SK-N-SH (cell line): Measurements from ENCODE around the gene RNF180. TPM values are rescaled to one million over a fixed set of nuclear protein-coding genes. Genes with fewer than 3 reads are reported as not detected.

Experiments
- CTCF ChIA-PET: fragments of 300-600, 350-600 bp; formaldehyde crosslinking; extraction: SDS; loops from one replicate; lab custom pipeline; 2021; lab: Yijun Ruan, JAX
- POLR2A ChIA-PET: fragments of 350-600 bp; sonication (Branson Sonifier 250); formaldehyde crosslinking; extraction: SDS; loops from one replicate; lab custom pipeline; 2020; ENCODE audit warnings: antibody characterized with exemption, inconsistent platforms; lab: Yijun Ruan, JAX
- DNase-seq: peaks from one replicate; pipeline ENCODE4 v3.0.0; 2012
- H2AFZ ChIP-seq: fragments of 200-600 bp; sonication (generic); 2 replicates; pipeline ENCODE4 v1.8.1; 2016; ENCODE audit warnings: antibody characterized with exemption, mild to moderate bottlenecking, low read depth
- H3F3A ChIP-seq: fragments of 200-600 bp; sonication (generic); replicated peaks from 2 replicates; pipeline ENCODE3; 2016; ENCODE audit warnings: antibody characterized with exemption, mild to moderate bottlenecking; ENCODE audit not compliant: insufficient read depth
- H3K27ac ChIP-seq, 2 experiments: fragments of 200-500 bp in 1 of 2; fragments of 200-600 bp in 1 of 2; sonication (Bioruptor generic) in 1 of 2; sonication (generic), shearing (Covaris generic) in 1 of 2; 2 replicates each; pipeline versions ENCODE4 v1.5.1 to v1.6.1; 2014 to 2016; ENCODE audit warnings: low read depth in 2 of 2, inconsistent platforms in 1 of 2, low read length in 1 of 2, mild to moderate bottlenecking in 1 of 2, mixed read lengths in 1 of 2
- H3K27me3 ChIP-seq: fragments of 200-600 bp; sonication (generic), shearing (Covaris generic); 2 replicates; pipeline ENCODE4 v1.6.1; 2016; ENCODE audit warnings: mixed run types; ENCODE audit not compliant: insufficient read depth
- H3K36me3 ChIP-seq, 2 experiments: fragments of 200-500 bp in 1 of 2; fragments of 200-600 bp in 1 of 2; sonication (Bioruptor generic) in 1 of 2; sonication (generic) in 1 of 2; replicated peaks in 1 of 2; 2 replicates each; pipeline versions ENCODE3 to v1.5.1; 2014 to 2016; ENCODE audit warnings: low read length in 1 of 2, mild to moderate bottlenecking in 1 of 2; ENCODE audit not compliant: insufficient read depth in 2 of 2, control insufficient read depth in 1 of 2
- H3K4me1 ChIP-seq, 2 experiments: fragments of 200-500 bp in 1 of 2; fragments of 200-600 bp in 1 of 2; sonication (Bioruptor generic) in 1 of 2; sonication (generic), shearing (Covaris generic) in 1 of 2; 2 replicates each; pipeline versions ENCODE4 v1.5.1 to v1.6.1; 2014 to 2016; ENCODE audit warnings: low read depth in 1 of 2, low read length in 1 of 2, mixed run types in 1 of 2; ENCODE audit not compliant: insufficient read depth in 2 of 2, control insufficient read depth in 1 of 2
- H3K4me2 ChIP-seq: fragments of 200-600 bp; sonication (generic), shearing (Covaris generic); 2 replicates; pipeline ENCODE4 v1.6.1; 2017; ENCODE audit warnings: mixed run types
- H3K4me3 ChIP-seq, 2 experiments: fragments of 200-500 bp in 1 of 2; fragments of 200-600 bp in 1 of 2; sonication (Bioruptor generic) in 1 of 2; sonication (generic), shearing (Covaris generic) in 1 of 2; 2 replicates each; pipeline versions ENCODE4 v1.5.1 to v1.8.1; 2014 to 2016; ENCODE audit warnings: low read depth in 2 of 2, inconsistent platforms in 1 of 2, low read length in 1 of 2, mild to moderate bottlenecking in 1 of 2, mixed read lengths in 1 of 2, moderate library complexity in 1 of 2
- H3K79me2 ChIP-seq: fragments of 200-600 bp; sonication (generic); 2 replicates; pipeline ENCODE4 v1.8.1; 2017; ENCODE audit warnings: mild to moderate bottlenecking; ENCODE audit not compliant: insufficient read depth
- H3K9ac ChIP-seq: fragments of 200-600 bp; sonication (generic); 2 replicates; pipeline ENCODE4 v1.6.1; 2017; ENCODE audit warnings: mixed run types
- H3K9me2 ChIP-seq: fragments of 200-600 bp; sonication (generic); 2 replicates; pipeline ENCODE4 v1.6.1; 2017; ENCODE audit warnings: mixed run types
- H3K9me3 ChIP-seq: fragments of 200-600 bp; sonication (generic); 2 replicates; pipeline ENCODE4 v1.6.1; 2017; ENCODE audit warnings: mixed run types, mild to moderate bottlenecking, moderate library complexity
- H4K20me1 ChIP-seq: fragments of 200-600 bp; sonication (generic); 2 replicates; pipeline ENCODE4 v1.6.1; 2017; ENCODE audit warnings: mild to moderate bottlenecking, mixed run types; ENCODE audit not compliant: insufficient read depth
- CTCF ChIP-seq: fragments of 200-600 bp; sonication (generic); IDR thresholded peaks from 2 replicates; pipeline ENCODE4 v1.6.1; 2017; ENCODE audit warnings: antibody characterized with exemption, mild to moderate bottlenecking, moderate library complexity
- ELF1 ChIP-seq: IDR thresholded peaks from 2 replicates; pipeline ENCODE4 v1.4.0; 2012
- EZH2phosphoT487 ChIP-seq: fragments of 200-600 bp; sonication (generic); IDR thresholded peaks from 2 replicates; pipeline ENCODE4 v1.6.1; 2017; ENCODE audit warnings: low read depth, mixed run types, mild to moderate bottlenecking, antibody characterized with exemption, moderate library complexity, borderline replicate concordance
- FOXM1 ChIP-seq: IDR thresholded peaks from 2 replicates; pipeline ENCODE4 v1.4.0; 2012; ENCODE audit warnings: low read depth, mild to moderate bottlenecking
- GABPA ChIP-seq: IDR thresholded peaks from 2 replicates; pipeline ENCODE4 v1.4.0; 2012; ENCODE audit warnings: low read depth, mild to moderate bottlenecking
- GATA2 ChIP-seq: sonication (generic); formaldehyde crosslinking; IDR thresholded peaks from 2 replicates; pipeline ENCODE4 v1.5.0; 2020; ENCODE audit warnings: mild to moderate bottlenecking, missing genetic modification reagents
- MAX ChIP-seq: IDR thresholded peaks from 2 replicates; pipeline ENCODE4 v1.4.0; 2012; ENCODE audit warnings: low read depth
- MXI1 ChIP-seq: IDR thresholded peaks from 2 replicates; pipeline ENCODE4 v1.6.1; 2012; ENCODE audit warnings: mild to moderate bottlenecking, low read depth, low read length, improper control_type of control experiment
- NFIC ChIP-seq: IDR thresholded peaks from 2 replicates; pipeline ENCODE4 v1.4.0; 2012; ENCODE audit warnings: borderline replicate concordance
- PBX3 ChIP-seq: IDR thresholded peaks from 2 replicates; pipeline ENCODE4; 2012
- POLR2AphosphoS5 ChIP-seq: IDR thresholded peaks from 2 replicates; pipeline ENCODE4 v1.6.1; 2012; ENCODE audit warnings: low read depth, low read length
- RXRA ChIP-seq: IDR thresholded peaks from 2 replicates; pipeline ENCODE4 v1.4.0; 2012; ENCODE audit warnings: low read depth, mild to moderate bottlenecking, borderline replicate concordance
- SMC3 ChIP-seq: IDR thresholded peaks from 2 replicates; pipeline ENCODE4 v1.6.1; 2012; ENCODE audit warnings: low read depth, low read length, improper control_type of control experiment
- YY1 ChIP-seq: IDR thresholded peaks from 2 replicates; pipeline ENCODE4 v1.4.0; 2012; ENCODE audit warnings: low read depth, mild to moderate bottlenecking
- ZBTB33 ChIP-seq: IDR thresholded peaks from 2 replicates; pipeline ENCODE4 v1.4.0; 2012; ENCODE audit warnings: low read depth, borderline replicate concordance
- WGBS: methylation state at CpG from one replicate; pipeline ENCODE4 v1.1.6; 2017; ENCODE audit warnings: low lambda C conversion rate; 5-methylcytosine and 5-hydroxymethylcytosine counted together
- polyA plus RNA-seq, 3 experiments: library from polyadenylated mRNA; depleted of rRNA; stranded (reverse); fragments of >200 nt; gene quantifications; 2 replicates each; pipeline ENCODE4 v1.2.3, GENCODE V29; 2012
- TF ChIP-seq, protein P1 (sequence below): IDR thresholded peaks from 2 replicates; pipeline ENCODE4 v1.6.1; 2012; ENCODE audit warnings: mild to moderate bottlenecking, low read depth, low read length, moderate library complexity
- TF ChIP-seq, protein P2 (sequence below): fragments of 150-350 bp; IDR thresholded peaks from 2 replicates; pipeline ENCODE4 v1.6.1; 2017; ENCODE audit warnings: antibody characterized with exemption, low read length, low read depth, borderline replicate concordance

The RNF180 gene
- polyA plus RNA-seq, 1 of the 3 experiments (the other 2 are of a cell fraction): 0.02 TPM

GRCh38 chr5:64213531-64213930 is 47.9 kb downstream of the RNF180 start (continued):
- TF ChIP-seq, protein P1, sequence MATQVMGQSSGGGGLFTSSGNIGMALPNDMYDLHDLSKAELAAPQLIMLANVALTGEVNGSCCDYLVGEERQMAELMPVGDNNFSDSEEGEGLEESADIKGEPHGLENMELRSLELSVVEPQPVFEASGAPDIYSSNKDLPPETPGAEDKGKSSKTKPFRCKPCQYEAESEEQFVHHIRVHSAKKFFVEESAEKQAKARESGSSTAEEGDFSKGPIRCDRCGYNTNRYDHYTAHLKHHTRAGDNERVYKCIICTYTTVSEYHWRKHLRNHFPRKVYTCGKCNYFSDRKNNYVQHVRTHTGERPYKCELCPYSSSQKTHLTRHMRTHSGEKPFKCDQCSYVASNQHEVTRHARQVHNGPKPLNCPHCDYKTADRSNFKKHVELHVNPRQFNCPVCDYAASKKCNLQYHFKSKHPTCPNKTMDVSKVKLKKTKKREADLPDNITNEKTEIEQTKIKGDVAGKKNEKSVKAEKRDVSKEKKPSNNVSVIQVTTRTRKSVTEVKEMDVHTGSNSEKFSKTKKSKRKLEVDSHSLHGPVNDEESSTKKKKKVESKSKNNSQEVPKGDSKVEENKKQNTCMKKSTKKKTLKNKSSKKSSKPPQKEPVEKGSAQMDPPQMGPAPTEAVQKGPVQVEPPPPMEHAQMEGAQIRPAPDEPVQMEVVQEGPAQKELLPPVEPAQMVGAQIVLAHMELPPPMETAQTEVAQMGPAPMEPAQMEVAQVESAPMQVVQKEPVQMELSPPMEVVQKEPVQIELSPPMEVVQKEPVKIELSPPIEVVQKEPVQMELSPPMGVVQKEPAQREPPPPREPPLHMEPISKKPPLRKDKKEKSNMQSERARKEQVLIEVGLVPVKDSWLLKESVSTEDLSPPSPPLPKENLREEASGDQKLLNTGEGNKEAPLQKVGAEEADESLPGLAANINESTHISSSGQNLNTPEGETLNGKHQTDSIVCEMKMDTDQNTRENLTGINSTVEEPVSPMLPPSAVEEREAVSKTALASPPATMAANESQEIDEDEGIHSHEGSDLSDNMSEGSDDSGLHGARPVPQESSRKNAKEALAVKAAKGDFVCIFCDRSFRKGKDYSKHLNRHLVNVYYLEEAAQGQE: no peak
- TF ChIP-seq ZBTB33: no peak
- TF ChIP-seq NFIC: no peak
- TF ChIP-seq ELF1: no peak
- no peak for TF ChIP-seq MAX
- no peak for TF ChIP-seq EZH2phosphoT487
- no peak for TF ChIP-seq GATA2 (CRISPR knock-in tag)
- no peak for TF ChIP-seq MXI1

- ChIA-PET CTCF (interaction anchor here (4.7 kb wide), 1 partner anchor 15 kb away, joined by 24 read pairs; no protein-coding TSS in a partner anchor), POLR2A (no interaction called here)
- no peak overlapping the region for H2AFZ ChIP-seq
- H3K4me2 ChIP-seq: no peak overlapping the region
- H3K4me1 ChIP-seq: peaks cover 0 to 5% of the 10 kb centered on the region in 2 experiments; a peak in 2 of 4 replicates
- H3K36me3 ChIP-seq: no peaks in the 10 kb centered on the region
- no peaks in the 10 kb centered on the region for H4K20me1 ChIP-seq
- H3K27ac ChIP-seq: no peak overlapping the region
- H3K9me2 ChIP-seq: no peaks in the 10 kb centered on the region
- H3K4me3 ChIP-seq: no peak overlapping the region
- H3F3A ChIP-seq: peaks cover 6% of the 10 kb centered on the region
- no peak overlapping the region for H3K9ac ChIP-seq
- WGBS: 22% methylated on average over 3 of the region's 3 CpGs
- H3K27me3 ChIP-seq: no peaks in the 10 kb centered on the region
- H3K79me2 ChIP-seq: no peaks in the 10 kb centered on the region
- no peaks in the 10 kb centered on the region for H3K9me3 ChIP-seq
- DNase-seq: no peak
- TF ChIP-seq PBX3: no peak
- no peak for TF ChIP-seq CTCF
- TF ChIP-seq ZBTB33: no peak
- TF ChIP-seq, protein P2, sequence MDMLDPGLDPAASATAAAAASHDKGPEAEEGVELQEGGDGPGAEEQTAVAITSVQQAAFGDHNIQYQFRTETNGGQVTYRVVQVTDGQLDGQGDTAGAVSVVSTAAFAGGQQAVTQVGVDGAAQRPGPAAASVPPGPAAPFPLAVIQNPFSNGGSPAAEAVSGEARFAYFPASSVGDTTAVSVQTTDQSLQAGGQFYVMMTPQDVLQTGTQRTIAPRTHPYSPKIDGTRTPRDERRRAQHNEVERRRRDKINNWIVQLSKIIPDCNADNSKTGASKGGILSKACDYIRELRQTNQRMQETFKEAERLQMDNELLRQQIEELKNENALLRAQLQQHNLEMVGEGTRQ: no peak
- TF ChIP-seq RXRA: no peak
- no peak for TF ChIP-seq NFIC
- TF ChIP-seq MAX: no peak
- TF ChIP-seq SMC3: no peak
- no peak for TF ChIP-seq FOXM1
- no peak for TF ChIP-seq MXI1
- no peak for TF ChIP-seq ELF1
- TF ChIP-seq GABPA: no peak
- no peak for TF ChIP-seq YY1
- no peak for TF ChIP-seq POLR2AphosphoS5
Observed at GRCh38 chr5:64214132-64214531, 48.5 kb downstream of the RNF180 start.
